Mammary epithelial cell (primary cell): ENCODE results near the gene SIRPA.

Experiments
- CTCF ChIP-seq, 2 donors: IDR thresholded peaks in 1 of 2; conservative IDR thresholded peaks in 1 of 2; 2 replicates each; pipeline ENCODE4 v1.5.1; 2011 to 2012; ENCODE audit warnings: inconsistent platforms in 2 of 2, low read length in 2 of 2, mild to moderate bottlenecking in 2 of 2, control low read depth in 1 of 2, low read depth in 1 of 2; ENCODE audit not compliant: insufficient read depth in 1 of 2; ENCODE audit errors: extremely low read depth in 1 of 2
- EZH2 ChIP-seq: IDR thresholded peaks from 2 replicates; pipeline ENCODE4 v1.6.1; 2012; ENCODE audit warnings: low read length, inconsistent platforms, borderline replicate concordance

GRCh38 chr20:1871807-1872458 lies 23.3 kb upstream of the SIRPA start:
- TF ChIP-seq CTCF (conservative IDR thresholded peaks at IDR 0.05 in 1 of 2, IDR thresholded peaks at IDR 0.05 in 1 of 2; ENCODE audit: extremely low read depth in 1 of 2, insufficient read depth in 1 of 2, low read depth in 1 of 2, low read length in 2 of 2) = no peak
- TF ChIP-seq EZH2 = no peak
